OCI-M2 (cell line): Measurements from ENCODE around the gene VWCE.

Source experiments
- DNase-seq: peaks from one replicate; lab custom pipeline; 2025; ENCODE audit not compliant: unreplicated experiment; lab: John Stamatoyannopoulos, UW

The VWCE gene

DNA sequence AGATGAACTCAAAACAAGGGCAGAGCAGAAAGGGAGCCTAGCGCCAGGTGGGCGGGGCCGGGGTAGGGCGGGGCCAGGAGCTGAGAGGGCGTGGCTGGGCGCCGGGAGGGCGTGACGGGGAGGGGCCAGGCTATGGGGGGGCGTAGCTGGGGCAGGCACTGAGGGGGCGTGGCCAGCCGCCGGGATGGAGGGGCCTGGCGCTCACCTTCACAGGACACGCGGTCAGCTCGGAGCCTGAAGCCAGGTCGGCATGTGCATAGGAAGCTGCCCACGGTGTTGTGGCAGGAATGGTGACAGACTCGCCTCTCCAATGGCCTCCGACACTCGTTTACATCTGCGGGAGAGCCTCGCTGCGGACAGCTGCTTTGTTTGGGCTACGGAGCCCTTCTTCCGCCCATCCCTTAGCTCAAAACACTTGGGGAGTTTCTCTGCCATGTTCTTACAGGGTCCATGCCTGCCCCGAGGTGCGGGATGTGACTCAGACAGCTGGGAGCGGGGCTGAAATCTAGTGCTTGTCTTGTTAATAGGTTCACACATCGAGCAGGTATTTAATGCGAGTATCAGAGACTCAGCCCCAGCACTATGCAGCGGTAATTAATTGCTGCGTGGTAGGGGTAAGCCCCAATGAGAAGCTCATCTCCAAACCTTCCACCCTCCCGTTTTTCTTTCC is 13.4 kb downstream of the VWCE start:
- DNase-seq: no peak

DNA sequence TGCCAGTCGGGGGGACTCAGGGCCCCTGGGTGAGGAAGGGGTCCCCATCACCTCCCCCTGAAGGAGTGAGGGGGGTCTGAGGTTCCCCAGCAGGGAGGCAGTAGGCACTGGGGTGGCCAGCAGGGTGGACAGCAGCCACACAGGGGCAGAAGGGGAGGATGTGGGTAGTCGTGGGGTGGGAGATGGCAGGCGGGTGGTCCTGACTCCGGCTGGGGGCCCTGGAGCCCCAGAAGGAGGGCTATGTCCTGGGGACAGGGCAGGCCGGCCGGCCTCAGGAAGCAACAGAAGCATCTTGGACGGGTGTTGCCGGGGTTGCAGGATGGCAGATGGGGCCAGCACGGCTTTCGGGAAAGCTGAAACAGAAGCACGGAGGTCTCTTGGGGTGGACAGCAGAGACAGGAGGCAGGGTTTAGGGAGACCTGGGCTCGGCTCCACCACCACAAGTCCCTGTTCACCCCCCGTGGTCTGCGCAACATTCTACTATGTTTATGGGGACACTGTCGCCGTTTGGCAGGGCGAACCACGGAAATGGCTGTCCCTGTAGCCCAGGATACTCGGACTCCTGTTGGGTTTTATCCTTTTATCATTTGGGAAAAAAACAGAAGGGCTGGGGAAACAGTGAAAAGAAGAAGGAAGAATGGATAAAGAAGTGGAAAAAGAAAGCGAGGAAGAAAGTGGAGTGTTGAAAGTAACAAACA is 14.1 kb downstream of the VWCE start:
- no peak for DNase-seq

DNA sequence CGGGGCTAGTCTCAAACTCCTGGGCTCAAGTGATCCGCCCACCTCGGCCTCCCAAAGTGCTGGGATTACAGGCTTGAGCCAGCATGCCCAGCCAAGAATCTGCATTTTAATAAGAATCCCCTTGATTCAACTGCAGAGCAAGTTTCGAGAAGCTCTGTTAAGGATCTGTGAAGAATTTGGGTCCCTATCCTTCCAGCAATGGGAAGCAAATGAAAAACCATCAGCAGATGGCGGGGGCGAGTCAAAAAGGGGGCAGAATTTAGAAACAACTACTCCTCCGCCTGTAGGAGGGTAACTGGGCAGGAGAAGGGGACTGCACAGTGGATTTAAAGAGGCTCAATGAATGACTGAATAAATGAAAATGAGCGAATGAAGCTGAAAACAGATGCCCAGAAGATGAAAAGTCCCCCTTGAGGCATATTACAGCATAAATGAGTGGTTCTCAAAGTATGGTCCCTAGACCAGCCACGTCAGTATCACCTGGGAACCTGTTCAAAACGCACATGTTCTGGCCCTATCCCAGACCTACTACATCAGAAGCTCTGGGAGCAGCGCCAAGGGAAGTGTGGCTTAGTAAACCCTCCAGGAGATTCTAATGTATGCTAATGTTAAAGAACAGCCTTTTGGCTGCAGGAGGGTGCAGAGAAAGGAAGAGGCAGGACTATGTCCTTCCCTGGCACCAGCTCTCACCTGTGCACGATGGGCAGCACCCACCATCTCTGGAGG is 15.0 kb downstream of the VWCE start:
- no peak for DNase-seq

DNA sequence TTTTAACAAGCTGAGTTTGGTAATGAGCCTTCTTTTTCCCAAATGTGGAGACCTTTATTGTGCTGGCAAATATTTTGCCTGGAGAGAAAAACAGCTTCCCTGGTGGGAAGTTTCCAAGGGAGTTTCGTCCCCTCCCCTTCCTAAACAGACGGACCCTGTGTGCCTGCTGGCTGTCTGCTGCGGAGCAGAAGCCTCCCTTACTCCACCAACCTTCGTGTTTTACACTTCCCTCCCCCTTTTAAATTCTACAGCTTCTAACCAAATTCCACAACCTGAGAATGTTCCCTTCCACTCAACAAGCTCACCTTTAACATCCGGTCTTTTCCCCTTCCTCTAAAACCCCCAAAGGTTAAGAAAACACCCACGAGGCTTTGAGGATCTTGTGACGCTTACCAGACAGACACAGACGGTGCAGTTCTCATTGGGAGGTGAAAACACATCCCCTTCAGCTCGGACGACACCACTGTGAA is 17.1 kb downstream of the VWCE start:
- no peak for DNase-seq

DNA sequence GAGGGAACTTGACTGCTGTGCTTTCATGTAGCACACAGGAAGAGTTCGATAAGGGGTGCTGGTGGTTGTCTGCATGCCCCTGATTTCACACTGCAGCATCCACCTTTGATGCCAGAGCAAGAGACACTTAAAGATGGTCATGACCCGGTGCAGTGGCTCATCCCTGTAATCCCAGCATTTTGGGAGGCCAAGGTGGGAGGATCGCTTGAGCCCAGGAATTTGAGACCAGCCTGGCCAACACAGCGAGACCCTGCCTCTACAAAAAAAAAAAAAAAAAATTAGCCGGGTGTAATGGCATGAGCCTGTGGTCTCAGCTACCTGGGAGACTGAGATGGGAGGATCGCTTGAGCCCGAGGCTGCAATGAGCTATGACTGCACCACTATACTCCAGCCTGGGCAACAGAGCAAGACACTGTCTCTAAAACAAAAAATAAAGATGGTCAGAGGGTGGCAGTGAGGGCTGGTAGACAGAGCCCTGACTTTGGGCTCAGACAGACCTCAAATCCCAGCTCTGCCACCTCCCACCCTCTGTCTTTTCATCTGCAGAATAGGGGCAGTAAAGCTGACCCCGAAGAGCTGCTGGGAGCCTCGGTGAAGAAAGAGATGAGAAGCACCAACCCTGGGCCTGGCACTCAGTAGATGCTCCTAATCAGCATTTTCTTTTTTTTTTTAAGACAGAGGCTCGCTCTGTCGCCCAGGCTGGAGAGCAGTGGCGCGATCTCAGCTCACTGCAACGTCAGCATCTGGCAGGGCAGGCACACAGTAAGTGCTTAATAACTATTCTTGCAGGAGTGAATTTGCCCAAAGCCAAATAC is 17.7 kb downstream of the VWCE start:
- DNase-seq: no peak

DNA sequence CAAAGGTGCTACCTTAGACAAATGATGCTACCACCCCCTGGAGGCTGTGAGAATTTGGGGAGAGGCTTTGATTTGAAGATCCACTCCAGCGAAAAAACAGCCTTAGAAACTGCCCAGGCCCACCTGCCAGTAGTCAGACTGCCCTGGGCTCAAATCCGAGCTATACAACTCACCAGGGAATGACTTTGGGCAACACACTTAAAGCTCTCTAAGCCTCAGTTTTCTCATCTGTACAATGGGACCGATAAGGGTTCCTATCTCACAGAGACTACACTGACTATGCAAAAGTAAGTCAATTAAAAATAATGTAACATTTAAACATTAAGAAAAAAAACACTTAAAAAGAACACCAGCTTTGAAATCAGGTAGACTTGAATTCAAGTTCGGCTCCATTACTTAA is 19.9 kb downstream of the VWCE start:
- no peak for DNase-seq

DNA sequence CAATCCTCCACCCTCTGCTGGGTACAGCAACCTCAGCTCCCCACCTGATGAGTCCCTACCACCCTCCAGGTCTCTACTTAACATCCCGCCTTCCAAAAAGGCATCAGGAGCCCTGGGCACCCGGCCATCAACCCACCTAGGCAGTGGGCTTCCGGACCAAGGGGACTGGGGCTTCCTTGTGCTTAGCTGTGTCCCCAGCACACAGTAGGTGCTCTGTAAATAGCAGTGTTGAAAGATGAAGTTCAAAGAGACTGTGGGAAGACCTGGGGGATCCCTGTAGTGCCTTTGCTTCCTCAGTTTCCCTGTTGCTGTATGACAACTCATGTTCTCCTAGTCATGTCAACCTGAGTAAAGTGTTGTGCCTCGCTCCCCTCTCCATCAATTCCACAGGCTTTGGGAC is 21.0 kb downstream of the VWCE start:
- no peak for DNase-seq

DNA sequence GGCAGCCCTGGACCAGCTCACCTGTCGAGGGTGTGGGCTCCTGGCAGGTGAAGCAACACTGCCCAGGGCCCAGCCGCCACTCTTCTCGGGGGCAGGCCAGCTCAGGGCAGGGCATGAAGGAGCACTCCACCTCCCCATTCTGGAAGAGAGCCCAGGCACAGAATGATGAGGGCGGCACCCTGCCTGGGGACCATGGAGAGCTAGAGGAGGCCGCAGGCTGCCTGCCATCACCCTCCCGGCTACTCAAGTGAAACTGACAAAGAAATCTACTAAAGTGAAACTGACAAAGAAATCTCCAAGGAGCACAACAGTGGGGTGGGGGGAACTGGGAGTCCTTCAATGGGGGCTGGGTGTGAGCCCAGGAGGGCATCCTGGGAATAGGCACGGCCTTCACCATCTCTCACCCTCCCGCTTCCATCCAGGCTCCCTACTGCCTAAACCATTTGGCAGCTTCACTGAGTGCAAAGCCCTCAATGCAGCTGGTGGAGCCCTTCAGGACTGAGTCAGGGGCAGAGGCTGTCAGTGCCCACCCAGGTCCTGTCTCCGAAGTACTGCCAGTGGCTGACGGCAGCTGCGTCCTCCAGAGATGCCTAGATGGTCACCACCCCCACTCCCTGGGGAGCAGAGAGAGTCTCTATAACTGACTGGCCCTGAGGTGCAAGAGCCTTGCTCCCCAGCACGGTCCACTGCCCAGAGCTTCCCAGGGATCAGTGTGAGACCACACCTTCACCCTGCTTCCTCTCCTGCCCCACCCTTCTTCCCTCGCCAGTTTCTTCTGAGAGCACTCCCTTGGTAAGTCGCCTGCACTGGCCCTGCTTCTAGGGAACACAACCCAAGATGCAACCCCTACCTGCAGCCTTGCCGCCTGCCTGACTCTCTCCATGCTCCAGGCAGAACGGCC is 21.7 kb downstream of the VWCE start:
- no peak for DNase-seq

DNA sequence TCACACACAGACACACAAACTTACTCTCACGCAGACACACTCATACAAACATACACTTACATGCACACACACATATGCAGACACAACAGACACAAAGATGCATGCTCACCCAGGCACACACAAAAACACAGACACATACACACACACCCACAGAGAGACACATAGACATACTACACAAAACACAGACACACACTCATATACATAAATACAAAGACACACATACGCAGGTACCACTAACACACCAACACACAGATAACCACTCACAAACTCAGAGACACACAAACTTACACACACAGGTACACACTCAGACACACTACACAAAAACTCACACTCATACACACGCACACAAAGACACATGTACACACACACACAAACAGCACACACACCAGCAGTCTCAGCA is 22.4 kb downstream of the VWCE start:
- DNase-seq: no peak

DNA sequence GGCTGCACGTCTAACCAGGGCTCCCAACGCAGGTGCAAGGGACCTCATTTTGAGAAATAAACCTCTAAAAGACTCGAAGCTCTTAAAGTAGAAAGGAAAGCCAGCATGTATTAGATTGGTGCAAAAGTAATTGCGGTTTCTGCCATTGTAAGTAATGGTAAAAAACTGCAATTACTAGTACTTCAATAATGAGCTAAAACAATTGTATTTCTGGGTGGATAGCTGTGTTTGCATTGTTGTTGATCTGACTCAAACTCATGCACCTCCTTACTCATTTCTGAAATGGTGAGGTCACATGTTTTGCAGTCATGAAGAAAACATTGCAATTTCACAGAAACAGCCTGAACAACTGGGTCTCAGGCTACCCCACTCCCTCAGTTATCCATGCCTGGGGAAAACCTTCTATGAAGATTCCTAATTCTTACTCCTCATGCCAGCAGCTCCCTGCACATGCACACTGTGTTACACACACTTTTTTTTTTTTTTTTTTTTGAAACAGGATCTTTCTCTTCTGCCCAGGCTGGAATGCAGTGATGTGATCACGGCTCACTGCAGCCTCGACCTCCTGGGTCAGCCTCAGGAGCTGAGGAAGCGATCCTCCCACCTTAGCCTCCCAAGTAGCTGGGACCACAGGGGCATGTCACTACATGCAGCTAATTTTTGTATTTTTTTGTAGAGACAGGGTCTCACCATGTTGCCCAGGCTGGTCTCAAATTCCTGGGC is 24.6 kb downstream of the VWCE start:
- DNase-seq: no peak

DNA sequence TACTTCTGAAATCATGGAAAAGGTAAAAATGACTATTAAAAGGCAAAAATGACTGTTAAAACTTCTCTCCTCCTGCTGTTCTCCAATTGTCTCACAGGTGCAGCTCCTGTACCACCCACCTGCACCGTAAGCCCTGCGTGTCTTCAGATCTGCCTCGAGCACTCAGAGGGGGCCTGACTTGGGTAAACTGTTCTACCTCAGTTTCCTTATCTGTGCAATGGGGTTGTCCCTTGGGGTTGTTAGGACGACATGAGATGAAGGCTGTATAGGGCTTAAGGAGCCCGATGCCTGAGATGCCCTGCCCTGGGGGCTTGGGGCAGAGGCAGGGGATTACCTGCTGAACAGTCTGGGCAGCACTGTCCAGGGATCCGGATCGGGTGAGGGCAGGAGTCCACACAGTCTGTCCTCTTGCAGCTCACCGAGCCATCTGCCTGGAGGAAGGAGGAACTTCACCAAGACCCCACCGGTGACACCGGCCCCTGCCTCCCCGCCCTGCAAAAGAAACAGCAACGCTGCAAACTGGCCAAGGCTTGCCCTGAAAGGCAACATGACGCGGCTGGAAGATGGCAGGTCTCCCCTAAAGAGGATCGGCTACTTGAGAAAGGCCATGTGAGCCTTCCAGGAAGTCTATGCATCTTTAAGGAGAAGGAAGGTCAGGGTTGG is 26.4 kb downstream of the VWCE start:
- DNase-seq: no peak

DNA sequence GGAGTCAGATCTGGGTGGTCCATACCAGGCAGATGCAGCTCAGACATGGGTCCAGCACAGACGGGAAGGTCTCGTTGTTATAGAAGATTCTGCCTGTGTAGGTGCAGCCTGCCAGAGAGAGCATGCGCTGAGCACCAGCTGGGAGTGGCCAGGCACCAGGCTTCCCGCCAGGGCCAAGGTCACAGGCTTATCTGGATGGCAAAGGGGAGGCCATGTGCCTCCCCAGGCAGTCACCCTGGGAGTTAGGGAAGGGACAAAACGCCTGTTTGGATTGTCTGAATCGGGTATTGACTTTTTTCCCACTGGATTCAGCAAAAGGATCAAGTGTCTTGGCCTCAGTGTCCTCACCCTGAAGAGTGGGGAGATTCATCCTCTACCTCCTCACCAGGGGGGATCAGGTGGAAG is 27.7 kb downstream of the VWCE start:
- no peak for DNase-seq

DNA sequence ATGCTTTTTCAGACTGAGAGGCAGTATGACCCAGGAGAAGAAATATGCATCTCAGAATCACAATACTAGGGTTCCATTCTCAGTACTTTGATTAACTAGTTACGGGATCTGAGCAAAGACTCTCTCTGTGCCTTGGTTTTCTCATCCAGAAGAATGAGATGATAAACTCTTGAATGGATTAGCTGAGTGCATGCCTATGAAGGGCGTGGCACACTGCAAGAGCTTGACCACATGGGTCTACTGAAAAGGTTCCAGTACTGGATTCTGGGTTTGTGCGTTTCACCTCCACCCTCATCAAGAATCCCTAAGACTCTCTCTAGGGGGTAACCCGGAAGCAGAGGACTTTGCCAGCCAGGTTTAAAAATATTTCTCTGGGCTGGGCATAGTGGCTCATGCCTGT is 28.5 kb downstream of the VWCE start:
- DNase-seq: no peak

DNA sequence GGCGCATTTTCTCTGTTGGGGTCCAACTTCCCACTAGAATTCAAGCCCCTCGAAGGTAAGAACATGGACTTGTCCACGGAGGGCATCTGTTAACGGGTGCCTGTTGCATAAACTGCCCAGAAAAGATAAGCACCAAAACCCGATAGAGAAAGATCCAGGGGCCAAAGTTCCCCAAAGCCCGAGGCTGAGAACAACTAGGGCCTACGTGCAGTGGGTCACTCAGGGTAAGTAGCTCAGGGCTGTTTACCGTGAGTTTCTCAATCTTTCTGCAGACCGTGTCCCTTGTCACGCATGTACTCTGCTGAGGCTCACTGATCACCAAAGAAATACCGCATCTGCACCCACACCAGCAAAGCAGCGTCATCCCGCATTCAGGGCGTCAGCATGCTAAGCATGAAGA is 29.8 kb downstream of the VWCE start:
- DNase-seq: no peak

DNA sequence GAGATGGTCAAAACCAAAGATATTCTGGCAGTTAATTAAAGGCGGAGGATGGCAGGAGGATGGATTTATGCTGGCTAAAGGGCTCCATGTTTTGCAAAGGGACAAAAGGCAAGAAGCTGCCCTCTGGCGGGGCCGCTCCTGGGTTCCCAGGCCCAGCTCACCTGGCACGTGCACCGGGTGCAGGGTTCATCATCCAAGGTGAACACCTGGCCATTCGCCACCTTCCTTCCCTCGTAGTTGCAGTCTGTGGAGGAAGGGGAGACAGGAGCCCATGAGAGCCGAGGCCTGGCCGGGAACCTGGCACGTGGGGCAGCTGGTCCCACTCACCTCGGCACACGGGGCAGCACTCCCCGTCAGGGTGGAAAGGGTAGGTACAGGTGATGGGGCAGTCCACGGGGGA is 30.3 kb downstream of the VWCE start:
- DNase-seq: no peak

DNA sequence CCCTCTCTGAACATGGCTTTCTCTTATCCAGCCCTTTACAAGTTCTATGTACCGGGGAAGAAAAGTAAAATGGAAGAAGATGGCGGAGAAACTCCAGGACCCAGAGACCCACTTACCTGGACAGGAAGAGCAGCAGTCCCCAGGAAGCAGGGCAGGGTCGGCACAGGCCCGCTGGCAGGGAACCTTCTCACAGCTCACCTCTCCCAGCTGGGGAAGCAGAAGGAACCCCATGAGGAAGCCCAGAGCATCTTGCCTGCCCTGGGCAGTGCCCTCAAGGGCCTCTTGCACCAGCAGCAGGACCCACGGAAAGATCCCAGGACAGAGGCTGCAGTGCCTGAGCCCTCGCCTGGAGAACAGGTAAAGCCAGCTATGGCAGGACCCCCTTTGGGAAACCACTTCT is 30.7 kb downstream of the VWCE start:
- no peak for DNase-seq

DNA sequence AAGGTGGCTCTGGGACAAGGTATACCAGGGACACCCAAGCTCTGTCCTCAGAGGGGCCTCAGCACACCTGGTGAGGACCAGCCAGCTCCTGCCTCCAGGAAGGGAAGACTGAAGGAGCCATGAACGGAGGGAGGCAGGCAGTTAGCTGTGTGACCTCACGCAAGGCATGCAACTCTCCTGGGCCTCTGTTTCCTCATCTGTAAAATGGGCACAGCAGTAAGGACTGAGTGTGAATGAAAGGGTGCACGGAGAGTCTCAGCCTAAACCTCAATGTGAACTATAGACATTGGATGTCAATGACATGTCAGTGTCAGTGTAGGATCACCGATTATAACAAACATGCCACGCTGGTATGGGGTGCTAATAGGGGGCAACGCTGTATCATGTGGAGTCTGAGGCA is 35.8 kb downstream of the VWCE start:
- DNase-seq: no peak

DNA sequence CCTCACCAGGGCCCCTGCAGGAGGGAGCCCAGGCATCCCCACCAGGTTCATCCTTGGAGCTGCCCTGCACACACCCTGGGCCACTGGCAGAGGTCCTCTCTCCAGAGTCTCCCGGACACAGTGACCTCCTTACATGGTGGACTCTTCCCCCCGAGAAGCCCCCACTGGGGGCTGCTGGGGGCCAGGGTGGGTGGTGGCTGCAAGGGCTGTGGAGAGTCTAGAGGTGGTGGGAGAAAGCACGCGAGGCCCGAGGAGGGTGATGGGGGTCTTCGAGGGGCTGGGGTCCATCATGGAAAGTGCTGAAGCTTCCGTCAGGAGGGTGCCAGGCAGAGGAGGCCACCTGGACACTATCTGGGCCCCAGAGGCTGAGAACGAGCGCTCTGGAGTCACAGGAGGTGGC is 36.6 kb downstream of the VWCE start:
- no peak for DNase-seq
